Caco-2 (cell line): ENCODE measurements around the gene PPIL1. TPM values are rescaled to one million over a fixed set of nuclear protein-coding genes. Genes with fewer than 3 reads are reported as not detected.

ENCODE experiments used
- BruUV-seq: library from RNA; stranded (reverse); fragments of 400-500 nt; replicated peaks from 2 replicates; lab custom pipeline; 2021; lab: Mats Ljungman, UMichigan
- CTCF ChIA-PET: fragments of 300-600 bp; sonication (Branson Sonifier 250); formaldehyde crosslinking; loops from one replicate; lab custom pipeline; 2022; ENCODE audit warnings: antibody characterized with exemption; lab: Charles Lee
- POLR2A ChIA-PET: fragments of 300-600 bp; sonication (Branson Sonifier 250); formaldehyde crosslinking; loops from one replicate; lab custom pipeline; 2022; ENCODE audit warnings: antibody characterized with exemption; lab: Charles Lee
- DNase-seq, 2 experiments: peaks; one replicate each; pipeline versions ENCODE4 v3.0.0 to v3.0.0-alpha.2; 2020 to 2022
- H3K27me3 ChIP-seq: replicated peaks from 2 replicates; pipeline ENCODE4 v1.6.0; 2011; ENCODE audit warnings: low read length; ENCODE audit not compliant: control insufficient read depth, insufficient read depth
- H3K36me3 ChIP-seq: 2 replicates; pipeline ENCODE4 v1.5.1; 2011; ENCODE audit warnings: low read length; ENCODE audit not compliant: control insufficient read depth, insufficient read depth
- H3K4me1 ChIP-seq: fragments of 250-450 bp; sonication (Bioruptor Pico); 2 replicates; pipeline ENCODE4 v1.5.1; 2020; ENCODE audit warnings: mild to moderate bottlenecking
- H3K4me3 ChIP-seq: 2 replicates; pipeline ENCODE4 v1.5.1; 2011; ENCODE audit warnings: low read depth, mild to moderate bottlenecking, control low read depth, low read length
- H3K9me3 ChIP-seq: fragments of 250-450 bp; sonication (Bioruptor Pico); 2 replicates; pipeline ENCODE4 v1.5.1; 2020; ENCODE audit warnings: mild to moderate bottlenecking, moderate library complexity
- H3K27ac Mint-ChIP-seq: one replicate; pipeline ENCODE4 v1.8.0; 2022; ENCODE audit warnings: mixed read lengths; ENCODE audit not compliant: unreplicated experiment
- H3K27me3 Mint-ChIP-seq: one replicate; pipeline ENCODE4 v1.8.0; 2022; ENCODE audit warnings: mixed read lengths; ENCODE audit not compliant: insufficient read depth, unreplicated experiment
- H3K36me3 Mint-ChIP-seq: one replicate; pipeline ENCODE4 v1.8.0; 2022; ENCODE audit warnings: mild to moderate bottlenecking, mixed read lengths; ENCODE audit not compliant: insufficient read depth, unreplicated experiment
- H3K4me1 Mint-ChIP-seq: one replicate; pipeline ENCODE4 v1.8.0; 2022; ENCODE audit warnings: low read depth, mixed read lengths; ENCODE audit not compliant: unreplicated experiment
- H3K4me3 Mint-ChIP-seq: one replicate; pipeline ENCODE4 v1.8.0; 2022; ENCODE audit warnings: mild to moderate bottlenecking, moderate library complexity, mixed read lengths; ENCODE audit not compliant: unreplicated experiment
- H3K9me3 Mint-ChIP-seq: one replicate; pipeline ENCODE4 v1.8.0; 2022; ENCODE audit warnings: mixed read lengths; ENCODE audit not compliant: unreplicated experiment
- CTCF ChIP-seq, 2 experiments: fragments of 200-600 bp in 1 of 2; IDR thresholded peaks; 1 replicate in 1 of 2; 2 replicates in 1 of 2; pipeline versions ENCODE4 v1.5.1 to v1.8.0; 2011 to 2022; ENCODE audit warnings: antibody characterized with exemption in 1 of 2, control low read depth in 1 of 2, inconsistent platforms in 1 of 2, low read depth in 1 of 2, low read length in 1 of 2, mild to moderate bottlenecking in 1 of 2, moderate library complexity in 1 of 2; ENCODE audit not compliant: insufficient read depth in 1 of 2, severe bottlenecking in 1 of 2, unreplicated experiment in 1 of 2
- intact Hi-C: fragments of 100-400 bp; cut with micrococcal nuclease; formaldehyde crosslinking; loops from one replicate; pipeline ENCODE4 v1.10.0; 2022; ENCODE audit not compliant: unreplicated experiment
- total RNA-seq: library from RNA; stranded (reverse); gene quantifications from 2 replicates; pipeline ENCODE4 v1.2.3, GENCODE V29; 2022

Gene PPIL1
- total RNA-seq, 1 experiment from 2014 or later, result 61.2 TPM

- Histone ChIP-seq H3K9me3 (no peaks in the 10 kb centered on the region), H3K27me3 (no peaks in the 10 kb centered on the region), H3K4me3 (no peak overlapping the region), H3K4me1 (peaks cover 20% of the 10 kb centered on the region), H3K36me3 (no peaks in the 10 kb centered on the region)
- H3K27me3 Mint-ChIP-seq, result no peaks in the 10 kb centered on the region
- BruUV-seq, result no TSS peak
- TF ChIP-seq CTCF (IDR thresholded peaks at IDR 0.05; ENCODE audit: insufficient read depth in 1 of 2, low read depth in 1 of 2, low read length in 1 of 2, severe bottlenecking in 1 of 2, unreplicated experiment in 1 of 2), result no peak
- no peak for DNase-seq
- H3K9me3 Mint-ChIP-seq, result no peaks in the 10 kb centered on the region
- peaks cover 5% of the 10 kb centered on the region for H3K4me1 Mint-ChIP-seq
- ChIA-PET POLR2A (no interaction called here), CTCF (interaction anchor here (1.0 kb wide), 1 partner anchor 25 kb away, joined by 5 read pairs; no protein-coding TSS in a partner anchor)
- intact Hi-C loops, result no loop called here
- H3K27ac Mint-ChIP-seq, result no peak overlapping the region
- no peaks in the 10 kb centered on the region for H3K36me3 Mint-ChIP-seq
- H3K4me3 Mint-ChIP-seq, result no peak overlapping the region
Observed at GRCh38 chr6:36827261-36828079, 47.1 kb downstream of the PPIL1 start.

GRCh38 chr6:36826520-36827227, 47.9 kb downstream of the PPIL1 start:
- Mint-ChIP-seq H3K36me3 (no peaks in the 10 kb centered on the region), H3K4me1 (peaks cover 5% of the 10 kb centered on the region), H3K27ac (no peak overlapping the region), H3K27me3 (no peaks in the 10 kb centered on the region), H3K9me3 (no peaks in the 10 kb centered on the region), H3K4me3 (no peak overlapping the region)
- ChIA-PET POLR2A (no interaction called here), CTCF (no interaction called here)
- intact Hi-C loops, result no loop called here
- H3K27me3 ChIP-seq, result no peaks in the 10 kb centered on the region
- no TSS peak for BruUV-seq
- TF ChIP-seq CTCF (IDR thresholded peaks at IDR 0.05; ENCODE audit: insufficient read depth in 1 of 2, low read depth in 1 of 2, low read length in 1 of 2, severe bottlenecking in 1 of 2, unreplicated experiment in 1 of 2), result no peak
- no peaks in the 10 kb centered on the region for H3K36me3 ChIP-seq
- H3K9me3 ChIP-seq, result no peaks in the 10 kb centered on the region
- H3K4me3 ChIP-seq, result no peak overlapping the region
- H3K4me1 ChIP-seq, result peaks cover 20% of the 10 kb centered on the region
- no peak for DNase-seq

- no peaks in the 10 kb centered on the region for H3K36me3 ChIP-seq
- Mint-ChIP-seq H3K27ac (no peak overlapping the region), H3K36me3 (no peaks in the 10 kb centered on the region), H3K4me1 (peaks cover 8% of the 10 kb centered on the region), H3K4me3 (no peak overlapping the region), H3K27me3 (no peaks in the 10 kb centered on the region), H3K9me3 (no peaks in the 10 kb centered on the region)
- no TSS peak for BruUV-seq
- TF ChIP-seq CTCF (IDR thresholded peaks at IDR 0.05; ENCODE audit: insufficient read depth in 1 of 2, low read depth in 1 of 2, low read length in 1 of 2, severe bottlenecking in 1 of 2, unreplicated experiment in 1 of 2), result no peak
- intact Hi-C loops, result no loop called here
- H3K4me3 ChIP-seq, result no peak overlapping the region
- DNase-seq, result no peak
- no peaks in the 10 kb centered on the region for H3K27me3 ChIP-seq
- ChIA-PET CTCF (no interaction called here), POLR2A (no interaction called here)
- H3K4me1 ChIP-seq, result peaks cover 21% of the 10 kb centered on the region
- H3K9me3 ChIP-seq, result no peaks in the 10 kb centered on the region
Observed at GRCh38 chr6:36825994-36826393, 48.6 kb downstream of the PPIL1 start.
